ENCODE results near the gene TET3.

- no peak for TF ChIP-seq CTCF (IDR thresholded peaks at IDR 0.05)
- no peak for TF ChIP-seq POLR2A (IDR thresholded peaks at IDR 0.05)
Observed at GRCh38 chr2:73935641-73936040, 49.1 kb upstream of the TET3 start.

Measured in sigmoid colon (tissue), 3 donors.